GM18507 (cell line): Measurements from ENCODE around the gene SLC52A3.
"Not testable (repeated sequence)": the region's sequence is repeated elsewhere in the genome, so short reads cannot be mapped to it uniquely, and the experiment has no call there.

Experiments
- DNase-seq: peaks from one replicate; pipeline ENCODE4 v3.0.0; 2011; ENCODE audit warnings: low read depth; ENCODE audit not compliant: insufficient read length; ENCODE audit errors: extremely low spot score
- FAIRE-seq: peaks from 2 replicates; lab custom pipeline; 2011; peaks lifted over from hg19 to GRCh38; lab: Jason Lieb, UNC

SLC52A3 gene

DNA sequence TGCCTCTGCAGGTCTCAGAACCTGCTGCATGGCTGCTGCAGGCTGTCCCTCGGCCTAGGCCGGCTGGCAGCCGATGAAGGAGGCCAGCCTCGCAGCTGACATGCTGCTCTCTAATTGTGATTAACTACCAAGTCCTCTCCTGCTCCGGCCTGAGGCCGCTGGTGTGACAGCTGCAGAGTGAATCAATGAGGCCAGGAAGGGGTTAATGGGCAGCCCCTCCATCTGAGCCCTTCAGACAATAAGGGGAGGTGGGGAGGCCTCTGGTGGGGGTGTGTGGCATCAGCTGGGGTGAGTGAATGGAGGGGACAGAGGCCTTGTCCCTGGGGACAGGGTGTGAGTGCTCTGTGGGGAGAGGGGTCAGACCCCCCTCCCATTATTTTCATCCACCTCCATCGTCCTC is 34.4 kb downstream of the SLC52A3 start:
- FAIRE-seq (no peak), DNase-seq (no peak)

GRCh38 chr20:732727-733126 is 35.6 kb downstream of the SLC52A3 start:
- FAIRE-seq, result no peak
- DNase-seq, result no peak

GRCh38 chr20:731891-732560 is 36.3 kb downstream of the SLC52A3 start:
- DNase-seq (no peak), FAIRE-seq (no peak)

DNA sequence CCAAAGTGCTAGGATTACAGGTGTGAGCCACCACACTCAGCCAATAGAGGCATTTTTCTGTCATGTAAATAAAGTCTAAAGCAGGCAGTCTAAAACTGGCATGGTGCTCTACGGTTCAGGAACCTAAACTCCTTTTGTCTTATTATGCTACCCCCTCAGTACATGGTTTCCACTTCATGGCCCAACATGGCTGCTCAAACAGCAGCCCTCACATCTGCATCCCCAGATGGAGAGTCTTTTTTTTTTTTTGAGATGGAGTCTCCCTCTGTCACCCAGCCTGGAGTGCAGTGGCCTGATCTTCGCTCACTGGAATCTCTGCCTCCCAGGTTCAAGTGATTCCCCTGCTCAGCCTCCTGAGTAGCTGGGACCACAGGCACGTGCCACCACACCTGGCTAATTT is 38.3 kb downstream of the SLC52A3 start:
- DNase-seq (no peak), FAIRE-seq (no peak)

- FAIRE-seq (no peak), DNase-seq (peak; percentile 17)
Observed at GRCh38 chr20:728256-728944, 39.9 kb downstream of the SLC52A3 start.

- DNase-seq (no peak), FAIRE-seq (no peak)
Observed at GRCh38 chr20:726160-726559, 42.1 kb downstream of the SLC52A3 start.

- DNase-seq (no peak), FAIRE-seq (no peak)
Observed at GRCh38 chr20:725491-725890, 42.8 kb downstream of the SLC52A3 start.

GRCh38 chr20:724797-725196 is 43.5 kb downstream of the SLC52A3 start:
- not testable (repeated sequence) for DNase-seq, FAIRE-seq

- no peak for DNase-seq
- FAIRE-seq, result no peak
Observed at GRCh38 chr20:723756-724155, 44.5 kb downstream of the SLC52A3 start.

- DNase-seq, result no peak
- FAIRE-seq, result no peak
Observed at GRCh38 chr20:722822-723644, 45.3 kb downstream of the SLC52A3 start.

DNA sequence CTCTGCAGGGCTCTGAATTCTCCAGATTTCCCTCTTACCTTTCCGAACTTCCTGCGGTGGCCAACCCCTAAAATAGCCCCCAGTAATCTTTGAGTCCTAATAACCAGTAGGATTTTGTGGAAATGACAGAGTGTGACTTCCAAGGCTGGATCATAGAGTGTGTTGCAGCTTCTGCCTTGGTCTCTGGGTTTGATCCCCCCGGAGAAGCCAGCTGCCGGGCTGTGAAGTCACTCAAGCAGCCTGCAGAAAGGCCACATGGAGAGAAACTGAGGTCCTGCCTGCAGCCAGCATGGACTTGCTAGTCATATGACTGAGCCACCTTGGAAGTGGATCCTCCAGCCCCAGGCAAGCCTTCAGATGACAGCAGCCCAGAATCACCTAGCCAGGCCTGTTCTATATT is 46.4 kb downstream of the SLC52A3 start:
- DNase-seq (no peak), FAIRE-seq (no peak)

- DNase-seq, result no peak
- FAIRE-seq, result no peak
Observed at GRCh38 chr20:719816-720215, 48.5 kb downstream of the SLC52A3 start.

GRCh38 chr20:719068-719467 is 49.2 kb downstream of the SLC52A3 start:
- no peak for FAIRE-seq
- DNase-seq, result no peak

DNA sequence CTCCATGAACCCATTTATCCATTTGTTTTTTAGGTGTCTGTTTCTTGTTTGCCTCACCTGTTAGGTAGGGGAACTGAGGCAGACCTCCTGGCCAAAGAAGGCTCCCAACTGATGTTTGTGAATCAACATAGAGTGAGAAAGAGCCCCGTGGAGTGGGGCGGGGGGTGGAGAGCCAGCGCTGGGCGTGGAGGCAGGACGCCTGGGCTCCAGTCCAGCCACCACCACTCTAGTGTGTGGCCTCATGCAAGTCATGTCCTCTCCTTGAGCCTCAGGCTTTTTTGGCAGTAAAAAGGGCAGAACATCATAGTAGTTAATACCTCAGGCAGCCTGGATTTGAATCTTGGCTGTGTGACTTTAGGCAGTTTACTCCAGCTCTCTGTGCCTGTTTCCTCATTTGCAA is 50.5 kb downstream of the SLC52A3 start:
- no peak for FAIRE-seq
- DNase-seq, result no peak

DNA sequence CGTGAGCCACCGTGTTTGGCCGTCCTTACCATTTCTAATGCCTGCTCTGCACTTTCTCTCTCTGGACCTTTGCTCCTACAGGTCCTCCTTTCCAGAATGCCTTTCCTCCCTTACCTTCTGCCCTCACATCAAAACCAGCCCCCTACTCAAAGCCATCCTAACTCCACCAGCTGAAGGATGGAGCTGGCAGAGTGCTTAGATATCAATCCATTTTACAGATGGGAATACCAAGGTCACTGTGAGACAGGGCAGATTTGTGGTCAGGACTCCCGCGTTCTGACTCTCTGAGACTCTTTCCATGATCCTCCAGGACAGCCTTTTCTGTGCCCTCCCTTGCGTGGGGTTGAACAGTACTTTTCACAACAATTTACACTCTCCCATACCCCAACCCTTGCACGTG is 51.0 kb downstream of the SLC52A3 start:
- no peak for FAIRE-seq
- DNase-seq, result no peak

GRCh38 chr20:714453-714852 is 53.8 kb downstream of the SLC52A3 start:
- DNase-seq (no peak), FAIRE-seq (no peak)

DNA sequence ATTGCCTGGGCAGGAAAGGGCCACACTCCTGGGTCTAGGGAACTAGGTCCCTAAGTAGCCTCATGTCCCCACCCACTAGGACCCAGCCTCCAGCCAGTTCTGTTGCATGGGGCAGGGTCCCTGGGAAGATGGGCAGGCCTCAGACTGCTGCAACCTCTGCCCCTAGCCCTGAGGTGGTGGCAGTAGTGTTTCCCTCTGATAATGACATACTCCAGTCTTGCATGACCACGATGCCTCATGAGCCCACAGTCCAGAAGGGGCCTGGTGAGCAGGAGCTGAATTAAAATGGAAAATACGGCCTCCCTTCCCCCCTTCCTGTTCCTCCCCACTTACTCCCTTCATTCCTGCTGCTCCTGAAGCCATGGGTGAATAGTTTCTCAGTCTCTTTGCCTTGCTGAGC is 56.7 kb downstream of the SLC52A3 start:
- DNase-seq (no peak), FAIRE-seq (no peak)

- no peak for DNase-seq
- no peak for FAIRE-seq
Observed at GRCh38 chr20:710780-711450, 57.4 kb downstream of the SLC52A3 start.
